Measurements from ENCODE around the gene CPSF6.

GRCh38 chr12:69262264-69262974, 23.1 kb downstream of the CPSF6 start:
- TF ChIP-seq POLR2A (IDR thresholded peaks at IDR 0.05; ENCODE audit: borderline replicate concordance, extremely low read depth, insufficient read depth, insufficient read length) (no peak), CTCF (IDR thresholded peaks at IDR 0.05 in 2 of 3, conservative IDR thresholded peaks at IDR 0.05 in 1 of 3; ENCODE audit: borderline replicate concordance in 1 of 3, insufficient read depth in 1 of 3, low read depth in 2 of 3, low read length in 2 of 3) (no peak), ZFX (IDR thresholded peaks at IDR 0.05) (no peak), EZH2phosphoT487 (IDR thresholded peaks at IDR 0.05; ENCODE audit: borderline replicate concordance) (no peak), SIN3A (IDR thresholded peaks at IDR 0.05; ENCODE audit: low read depth) (no peak), JUND (IDR thresholded peaks at IDR 0.05) (no peak), ZNF274 (IDR thresholded peaks at IDR 0.05; ENCODE audit: low read depth, low read length) (no peak)
- TF ChIP-seq, protein P1, sequence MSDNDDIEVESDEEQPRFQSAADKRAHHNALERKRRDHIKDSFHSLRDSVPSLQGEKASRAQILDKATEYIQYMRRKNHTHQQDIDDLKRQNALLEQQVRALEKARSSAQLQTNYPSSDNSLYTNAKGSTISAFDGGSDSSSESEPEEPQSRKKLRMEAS (IDR thresholded peaks at IDR 0.05): no peak
